ENCODE results near the gene ACAA2. TPM values are rescaled to one million over a fixed set of nuclear protein-coding genes. Genes with fewer than 3 reads are reported as not detected.

ACAA2 gene
- total and polyA plus RNA-seq, 10 of the 15 experiments (the other 5 are each of a cell fraction or from before 2014, with no cell fraction given) = 43.1 to 134 (median 64.6) TPM

DNA sequence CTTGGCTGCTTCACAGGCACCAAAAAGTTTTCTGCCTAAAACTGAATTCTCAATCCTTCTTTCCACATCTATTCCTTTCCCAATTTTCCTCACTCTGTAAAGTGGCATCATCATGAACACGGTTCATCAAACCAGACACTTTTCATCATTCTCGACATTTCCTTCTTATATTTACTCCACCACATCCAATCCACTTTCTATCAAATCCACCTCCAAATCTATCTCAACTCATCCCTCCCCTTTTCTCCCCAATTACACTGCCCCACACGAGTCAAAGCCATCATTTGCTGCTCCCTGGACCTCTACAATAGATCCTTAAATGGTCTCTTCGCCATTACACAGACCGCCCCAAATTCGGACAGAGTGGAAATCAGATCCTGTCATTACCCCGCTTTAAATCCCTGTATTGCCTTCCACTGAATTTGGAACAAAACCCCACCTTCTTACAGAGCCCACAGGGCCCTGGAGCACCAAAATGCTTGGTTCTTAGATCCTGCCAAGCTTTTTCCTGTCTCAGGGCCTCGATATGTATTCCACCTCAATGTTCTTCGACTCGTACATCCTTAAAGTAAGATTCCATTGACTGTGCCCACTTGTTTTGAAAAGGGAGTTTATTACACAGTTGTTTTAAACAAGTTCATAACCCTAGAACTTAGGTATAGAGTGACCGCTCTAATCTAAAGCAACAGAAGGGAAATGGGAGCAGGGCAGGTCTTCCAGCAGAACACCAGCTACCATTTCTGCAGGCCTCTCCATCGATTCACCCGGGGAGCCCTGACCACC lies 856 bp downstream of the ACAA2 start:
- ChIA-PET SMC1A (ENCODE audit: uncharacterized antibody, unreplicated experiment) (interaction anchor here (0.6 to 1.6 kb wide), 5 partner anchors 7 to 302 kb away, joined by 4 to 5 read pairs (median 4); no protein-coding TSS in a partner anchor), RAD21 (ENCODE audit: unreplicated experiment) (interaction anchor here (0.9 to 1.6 kb wide), 2 partner anchors 43 to 381 kb away, joined by 3 to 5 read pairs; no protein-coding TSS in a partner anchor), POLR2A (no interaction called here), CTCF (interaction anchor here (0.5 to 1.9 kb wide), 3 partner anchors 46 to 545 kb away, joined by 3 to 11 read pairs (median 3); no protein-coding TSS in a partner anchor)
- Histone ChIP-seq H3K9ac (ENCODE audit: control insufficient read depth, insufficient read depth, low read length) (peak overlapping the region; percentile 77), H3K36me3 (ENCODE audit: control insufficient read depth in 2 of 2, insufficient read depth in 2 of 2, low read length in 1 of 2) (no peaks in the 10 kb centered on the region), H3K4me1 (ENCODE audit: control insufficient read depth, insufficient read depth, low read length) (no peaks in the 10 kb centered on the region), H3K27ac (ENCODE audit: control insufficient read depth, insufficient read depth) (peak overlapping the region; percentile 94), H3K27me3 (replicated peaks in 1 of 2; ENCODE audit: control insufficient read depth in 2 of 2, insufficient read depth in 2 of 2, low read length in 1 of 2) (no peaks in the 10 kb centered on the region), H3K9me3 (replicated peaks; ENCODE audit: control insufficient read depth, insufficient read depth, low read length) (peaks cover 3% of the 10 kb centered on the region; the same call in 2 of the 3 replicates), H2AFZ (ENCODE audit: control insufficient read depth, low read depth, low read length) (peak overlapping the region; percentile 96), H3K4me2 (ENCODE audit: control insufficient read depth, insufficient read depth) (peak overlapping the region; percentile 62), H3K79me2 (ENCODE audit: control insufficient read depth, insufficient read depth, low read length) (peaks cover 21% of the 10 kb centered on the region), H3K4me3 (peak overlapping the region; percentile 95), H4K20me1 (ENCODE audit: control insufficient read depth, insufficient read depth) (no peaks in the 10 kb centered on the region)
- in situ Hi-C loops (cut with MboI) (no loop called here), intact Hi-C loops (cut with micrococcal nuclease; ENCODE audit: unreplicated experiment) (no loop called here)
- no TSS peak for BruUV-seq (replicated peaks)
- FAIRE-seq = no peak
- no peak for ATAC-seq
- WGBS (ENCODE audit: insufficient coverage, insufficient replicate concordance, low lambda C conversion rate, missing lambda C conversion rate) = 41% methylated on average over 13 of the region's 13 CpGs
- no peak for DNase-seq (ENCODE audit: low read depth, low spot score)
- TF ChIP-seq NR2F1 (conservative IDR thresholded peaks at IDR 0.05) = no peak
- no peak for TF ChIP-seq NBN (IDR thresholded peaks at IDR 0.05)
- TF ChIP-seq MEF2B (IDR thresholded peaks at IDR 0.05; ENCODE audit: partially characterized antibody, poor library complexity, severe bottlenecking) = no peak
- no peak for TF ChIP-seq ZNF274 (IDR thresholded peaks at IDR 0.05; ENCODE audit: insufficient read depth, insufficient read length)
- no peak for TF ChIP-seq RAD51 (IDR thresholded peaks at IDR 0.05)
- TF ChIP-seq RCOR1 (conservative IDR thresholded peaks at IDR 0.05; ENCODE audit: low read depth, low read length) = no peak
- TF ChIP-seq, protein P1, sequence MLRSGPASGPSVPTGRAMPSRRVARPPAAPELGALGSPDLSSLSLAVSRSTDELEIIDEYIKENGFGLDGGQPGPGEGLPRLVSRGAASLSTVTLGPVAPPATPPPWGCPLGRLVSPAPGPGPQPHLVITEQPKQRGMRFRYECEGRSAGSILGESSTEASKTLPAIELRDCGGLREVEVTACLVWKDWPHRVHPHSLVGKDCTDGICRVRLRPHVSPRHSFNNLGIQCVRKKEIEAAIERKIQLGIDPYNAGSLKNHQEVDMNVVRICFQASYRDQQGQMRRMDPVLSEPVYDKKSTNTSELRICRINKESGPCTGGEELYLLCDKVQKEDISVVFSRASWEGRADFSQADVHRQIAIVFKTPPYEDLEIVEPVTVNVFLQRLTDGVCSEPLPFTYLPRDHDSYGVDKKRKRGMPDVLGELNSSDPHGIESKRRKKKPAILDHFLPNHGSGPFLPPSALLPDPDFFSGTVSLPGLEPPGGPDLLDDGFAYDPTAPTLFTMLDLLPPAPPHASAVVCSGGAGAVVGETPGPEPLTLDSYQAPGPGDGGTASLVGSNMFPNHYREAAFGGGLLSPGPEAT (IDR thresholded peaks at IDR 0.05; ENCODE audit: low read depth) = no peak
- TF ChIP-seq, protein P2, sequence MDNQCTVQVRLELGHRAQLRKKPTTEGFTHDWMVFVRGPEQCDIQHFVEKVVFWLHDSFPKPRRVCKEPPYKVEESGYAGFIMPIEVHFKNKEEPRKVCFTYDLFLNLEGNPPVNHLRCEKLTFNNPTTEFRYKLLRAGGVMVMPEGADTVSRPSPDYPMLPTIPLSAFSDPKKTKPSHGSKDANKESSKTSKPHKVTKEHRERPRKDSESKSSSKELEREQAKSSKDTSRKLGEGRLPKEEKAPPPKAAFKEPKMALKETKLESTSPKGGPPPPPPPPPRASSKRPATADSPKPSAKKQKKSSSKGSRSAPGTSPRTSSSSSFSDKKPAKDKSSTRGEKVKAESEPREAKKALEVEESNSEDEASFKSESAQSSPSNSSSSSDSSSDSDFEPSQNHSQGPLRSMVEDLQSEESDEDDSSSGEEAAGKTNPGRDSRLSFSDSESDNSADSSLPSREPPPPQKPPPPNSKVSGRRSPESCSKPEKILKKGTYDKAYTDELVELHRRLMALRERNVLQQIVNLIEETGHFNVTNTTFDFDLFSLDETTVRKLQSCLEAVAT (IDR thresholded peaks at IDR 0.05) = peak; percentile 82
- TF ChIP-seq NKRF (conservative IDR thresholded peaks at IDR 0.05) = no peak
- no peak for TF ChIP-seq CHD2 (IDR thresholded peaks at IDR 0.05; ENCODE audit: borderline replicate concordance, low read depth, low read length)
- no peak for TF ChIP-seq MYC (IDR thresholded peaks at IDR 0.05; ENCODE audit: insufficient read depth, insufficient read length, insufficient replicate concordance, low read length, severe bottlenecking)
- no peak for TF ChIP-seq ZBTB33 (IDR thresholded peaks at IDR 0.05)
- no peak for TF ChIP-seq FOXK2 (IDR thresholded peaks at IDR 0.05)
- 0 out of 2 replicates have a peak, but pooled peaks have one; percentile 27 for TF ChIP-seq HDGF (IDR thresholded peaks at IDR 0.05)
